Uterus (tissue), 2 donors: ENCODE results near the gene CCNF.

Experiments used
- CTCF ChIP-seq, 4 experiments: fragments of 200-600 bp in 2 of 4; fragments of 450-650 bp in 2 of 4; sonication (generic) in 2 of 4; IDR thresholded peaks; one replicate each; pipeline ENCODE4 v1.5.1; 2016 to 2019; ENCODE audit warnings: antibody characterized with exemption in 4 of 4, mild to moderate bottlenecking in 2 of 4, moderate library complexity in 1 of 4
- POLR2A ChIP-seq, 2 donors: fragments of 450-650 bp; IDR thresholded peaks; one replicate each; pipeline ENCODE4 v1.6.1; 2016; ENCODE audit warnings: antibody characterized with exemption in 2 of 2, mild to moderate bottlenecking in 1 of 2, moderate library complexity in 1 of 2

- TF ChIP-seq CTCF (IDR thresholded peaks at IDR 0.05) (no peak), POLR2A (IDR thresholded peaks at IDR 0.05) (no peak)
Observed at GRCh38 chr16:2392025-2392424, 37.2 kb upstream of the CCNF start.
